Measurements from ENCODE around the gene RANBP1. TPM values are rescaled to one million over a fixed set of nuclear protein-coding genes. Genes with fewer than 3 reads are reported as not detected.

The RANBP1 gene
- total and polyA plus RNA-seq, 2 of the 8 experiments (the other 6 are each of a cell fraction or from before 2014, with no cell fraction given) = 343 to 484 TPM

GRCh38 chr22:20137671-20138416 is 21.9 kb downstream of the RANBP1 start:
- H3K79me2 ChIP-seq (ENCODE audit: control insufficient read depth in 1 of 2, insufficient read depth in 2 of 2, low read length in 2 of 2) = peaks cover 0 to 19% of the 10 kb centered on the region in 2 experiments; a peak in 3 of 4 replicates
- H2BK20ac ChIP-seq (ENCODE audit: low read length) = no peak overlapping the region
- H3K27me3 ChIP-seq (replicated peaks in 1 of 4; ENCODE audit: control insufficient read depth in 3 of 4, extremely low read depth in 1 of 4, insufficient read depth in 3 of 4, low read length in 3 of 4) = no peaks in the 10 kb centered on the region
- H2BK12ac ChIP-seq (ENCODE audit: low read depth, low read length) = no peak overlapping the region
- no peak overlapping the region for H2AK5ac ChIP-seq (ENCODE audit: low read depth, low read length)
- H3K56ac ChIP-seq (replicated peaks; ENCODE audit: insufficient read length, low read depth, low read length) = no peak overlapping the region
- H3K14ac ChIP-seq (ENCODE audit: insufficient read length) = no peak overlapping the region
- 92% methylated on average over 26 of the region's 26 CpGs; no CpG with 5 or more reads in 1 of the 2 experiments for WGBS, 2 experiments (ENCODE audit: extremely low coverage in 1 of 2, insufficient coverage in 1 of 2, insufficient read length in 1 of 2, insufficient replicate concordance in 2 of 2, low coverage in 1 of 2, low lambda C conversion rate in 2 of 2, missing lambda C conversion rate in 1 of 2)
- 0 out of 8 replicates have a peak, but pooled peaks cover 0 to 4% (median 0%) of the 10 kb centered on the region in 4 experiments for H3K36me3 ChIP-seq (ENCODE audit: control insufficient read depth in 2 of 4, insufficient read depth in 4 of 4, low read length in 3 of 4)
- H3K23ac ChIP-seq (ENCODE audit: insufficient read length) = no peak overlapping the region
- H4K91ac ChIP-seq (replicated peaks; ENCODE audit: insufficient read length, low read length) = no peak overlapping the region
- no peak overlapping the region; the same call in 1 of the 2 replicates for H4K8ac ChIP-seq (ENCODE audit: extremely low read depth, insufficient read depth, low read length)
- no peak overlapping the region for H2BK120ac ChIP-seq (replicated peaks; ENCODE audit: low read depth, low read length)
- no peak overlapping the region; the same call in 1 of the 2 replicates for H2BK5ac ChIP-seq (ENCODE audit: low read depth, low read length)
- H3K79me1 ChIP-seq (ENCODE audit: low read depth, low read length) = peaks cover 21% of the 10 kb centered on the region
- no peaks in the 10 kb centered on the region for H3K23me2 ChIP-seq (ENCODE audit: low read depth, low read length)
- no peak overlapping the region for H4K5ac ChIP-seq (ENCODE audit: insufficient read length, low read depth, low read length)
- CTCF ChIA-PET (ENCODE audit: partially characterized antibody) = interaction anchor here (1.0 to 2.5 kb wide), 4 partner anchors 16 to 883 kb away, joined by 3 to 13 read pairs (median 8); no protein-coding TSS in a partner anchor
- H2BK15ac ChIP-seq (ENCODE audit: low read length) = no peak overlapping the region
- H3K9me3 ChIP-seq (ENCODE audit: insufficient read depth in 2 of 2, low read depth in 1 of 2, low read length in 1 of 2) = no peaks in the 10 kb centered on the region
- no peak overlapping the region for H3K9ac ChIP-seq (replicated peaks in 1 of 4; ENCODE audit: extremely low read depth in 1 of 4, low read depth in 3 of 4, low read length in 3 of 4)
- H3K4ac ChIP-seq (replicated peaks; ENCODE audit: insufficient read length, low read depth, low read length) = no peak overlapping the region
- no peak overlapping the region for H3K4me2 ChIP-seq (ENCODE audit: insufficient read depth in 1 of 2, low read depth in 2 of 2, low read length in 2 of 2)
- no peak overlapping the region for H3K27ac ChIP-seq (ENCODE audit: low read depth, low read length)
- FAIRE-seq (no peak), DNase-seq (ENCODE audit: low read depth in 1 of 2, low spot score in 2 of 2) (no peak)
- no peak overlapping the region for H3K18ac ChIP-seq (ENCODE audit: extremely low read depth, low read length)
- no peak overlapping the region for H3K4me3 ChIP-seq (ENCODE audit: extremely low read depth in 1 of 4, insufficient read depth in 2 of 4, low read depth in 3 of 4, low read length in 4 of 4)
- peaks cover 15 to 35% of the 10 kb centered on the region in 2 experiments for H4K20me1 ChIP-seq (replicated peaks in 1 of 2; ENCODE audit: control insufficient read depth in 1 of 2, insufficient read depth in 2 of 2, low read length in 2 of 2)
- 0 out of 7 replicates have a peak, but pooled peaks cover 0 to under 1% (median 0%) of the 10 kb centered on the region in 4 experiments for H3K4me1 ChIP-seq (replicated peaks in 1 of 4; ENCODE audit: control insufficient read depth in 3 of 4, insufficient read depth in 4 of 4, low read length in 3 of 4)
- H2AFZ ChIP-seq (ENCODE audit: low read length) = no peak overlapping the region
- POLR2A ChIA-PET (ENCODE audit: partially characterized antibody) = interaction anchor here (0.6 to 10.1 kb wide), 5 partner anchors 11 to 1200 kb away, joined by 3 to 104 read pairs (median 4); partner anchors contain the start of gene TRMT2A
- TF ChIP-seq SUZ12 (IDR thresholded peaks at IDR 0.05; ENCODE audit: low read length) (no peak), SP4 (IDR thresholded peaks at IDR 0.05; ENCODE audit: low read length) (no peak), YY1 (IDR thresholded peaks at IDR 0.05; ENCODE audit: low read depth, low read length) (no peak), EZH2 (IDR thresholded peaks at IDR 0.05; ENCODE audit: low read depth, low read length, severe bottlenecking) (no peak), POLR2A (IDR thresholded peaks at IDR 0.05; ENCODE audit: control extremely low read depth in 1 of 2, low read depth in 2 of 2, low read length in 2 of 2) (no peak), KDM5A (IDR thresholded peaks at IDR 0.05; ENCODE audit: low read length) (no peak), BCL11A (IDR thresholded peaks at IDR 0.05; ENCODE audit: low read depth in 2 of 2, low read length in 2 of 2) (no peak), RBBP5 (IDR thresholded peaks at IDR 0.05; ENCODE audit: borderline replicate concordance, low read depth, low read length) (no peak), ZNF274 (IDR thresholded peaks at IDR 0.05; ENCODE audit: borderline replicate concordance, extremely low read depth, low read length) (no peak), CBX8 (IDR thresholded peaks at IDR 0.05; ENCODE audit: borderline replicate concordance, low read depth, low read length) (no peak), JUND (IDR thresholded peaks at IDR 0.05; ENCODE audit: low read length) (no peak), TCF12 (IDR thresholded peaks at IDR 0.05; ENCODE audit: low read depth, low read length) (no peak), BACH1 (IDR thresholded peaks at IDR 0.05; ENCODE audit: low read length) (no peak)

All from H1 (cell line).